H7 (cell line): ENCODE data around the gene AARS1. TPM values are rescaled to one million over a fixed set of nuclear protein-coding genes. Genes with fewer than 3 reads are reported as not detected.
"Not testable (repeated sequence)": the region's sequence is repeated elsewhere in the genome, so short reads cannot be mapped to it uniquely, and the experiment has no call there.

Source experiments
- DNase-seq: peaks from one replicate; pipeline ENCODE4 v3.0.0; 2012
- H3K27me3 ChIP-seq: 2 replicates; pipeline ENCODE4 v1.6.0; 2011; ENCODE audit warnings: mild to moderate bottlenecking, low read length; ENCODE audit not compliant: control insufficient read depth, insufficient read depth
- H3K36me3 ChIP-seq: replicated peaks from 2 replicates; pipeline ENCODE4 v1.5.1; 2011; ENCODE audit warnings: low read length; ENCODE audit not compliant: control insufficient read depth, insufficient read depth
- H3K4me3 ChIP-seq: 2 replicates; pipeline ENCODE4 v1.5.1; 2011; ENCODE audit warnings: low read depth, mild to moderate bottlenecking, control low read depth, low read length, moderate library complexity; ENCODE audit not compliant: insufficient read depth
- total RNA-seq: library from RNA; depleted of rRNA; stranded (reverse); fragments of >200 nt; shearing (Covaris generic); gene quantifications from 2 replicates; pipeline ENCODE4 v1.2.3, GENCODE V29; 2014

AARS1 gene
- total RNA-seq, 1 experiment from 2014 or later, result 178 TPM

DNA sequence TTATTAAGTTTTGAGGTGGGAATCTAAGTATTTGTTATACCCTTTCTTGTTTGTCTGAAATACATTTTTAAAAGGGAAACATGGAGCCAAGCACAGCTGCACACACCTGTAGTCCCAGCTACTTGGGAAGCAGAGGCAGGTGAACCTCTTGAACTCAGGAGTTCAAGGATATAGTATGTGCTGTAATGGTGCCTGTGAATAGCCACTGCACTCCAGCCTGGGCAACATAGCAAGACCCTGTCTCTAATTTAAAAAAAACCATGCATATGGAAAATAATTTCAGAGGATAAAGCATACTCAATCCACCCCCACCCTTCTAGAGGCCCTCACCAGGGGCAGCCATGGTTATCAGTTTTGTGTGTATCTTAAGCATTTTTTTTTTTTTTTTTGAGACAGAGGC lies 6.3 kb upstream of the AARS1 start:
- Histone ChIP-seq H3K4me3 (no peak overlapping the region), H3K36me3 (no peaks in the 10 kb centered on the region), H3K27me3 (no peaks in the 10 kb centered on the region)
- no peak for DNase-seq

DNA sequence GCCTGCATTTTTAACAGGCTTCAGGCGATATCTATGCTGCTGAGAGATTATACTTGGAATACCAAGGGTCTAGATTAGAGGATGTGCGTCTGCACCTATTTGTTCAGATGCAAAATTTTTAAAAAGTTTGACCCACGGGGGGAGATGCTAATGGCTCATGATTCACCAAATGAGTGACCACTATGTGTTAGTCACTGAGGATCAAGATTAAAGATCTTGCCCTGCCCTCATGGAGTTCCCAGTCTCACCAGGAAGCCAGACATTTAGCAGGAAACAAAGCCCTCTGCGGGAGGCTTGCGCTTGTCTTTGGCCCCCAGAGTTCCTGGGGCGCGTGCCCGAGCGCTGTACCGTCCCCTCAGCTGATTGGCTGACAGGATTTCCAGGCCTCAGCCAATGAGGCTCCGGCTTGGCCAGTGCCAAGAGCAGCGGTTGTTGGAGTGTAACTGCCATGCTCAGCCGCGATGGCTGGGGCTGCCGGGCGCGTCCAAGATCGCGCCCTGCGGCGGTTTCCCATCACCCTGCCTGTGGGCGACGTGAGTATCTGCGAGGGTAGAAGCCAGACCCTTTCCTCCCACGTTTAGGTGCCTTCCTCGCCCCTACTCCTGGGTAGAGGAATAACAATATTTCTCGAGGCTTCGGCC lies 5.2 kb upstream of the AARS1 start:
- Histone ChIP-seq H3K27me3 (no peaks in the 10 kb centered on the region), H3K4me3 (no peak overlapping the region), H3K36me3 (no peaks in the 10 kb centered on the region)
- peak; percentile 46 for DNase-seq

DNA sequence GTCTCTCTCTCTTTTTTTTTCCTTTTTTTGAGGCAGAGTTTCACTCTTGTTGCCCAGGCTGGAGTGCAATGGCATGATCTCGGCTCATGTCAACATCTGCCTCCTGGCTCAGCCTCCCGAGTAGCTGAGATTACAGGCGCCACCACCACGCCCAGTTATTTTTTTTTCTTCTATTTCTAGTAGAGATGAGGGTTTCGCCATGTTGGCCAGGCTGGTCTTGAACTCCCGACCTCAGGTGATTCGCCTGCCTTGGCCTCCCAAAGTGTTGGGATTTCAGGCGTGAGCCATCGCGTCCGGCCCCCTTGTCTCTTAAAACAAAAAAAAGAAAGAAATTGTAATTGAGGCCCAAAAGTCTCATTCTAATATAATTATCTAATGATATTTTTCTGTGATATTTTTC lies 2.8 kb upstream of the AARS1 start:
- not testable (repeated sequence) for DNase-seq

DNA sequence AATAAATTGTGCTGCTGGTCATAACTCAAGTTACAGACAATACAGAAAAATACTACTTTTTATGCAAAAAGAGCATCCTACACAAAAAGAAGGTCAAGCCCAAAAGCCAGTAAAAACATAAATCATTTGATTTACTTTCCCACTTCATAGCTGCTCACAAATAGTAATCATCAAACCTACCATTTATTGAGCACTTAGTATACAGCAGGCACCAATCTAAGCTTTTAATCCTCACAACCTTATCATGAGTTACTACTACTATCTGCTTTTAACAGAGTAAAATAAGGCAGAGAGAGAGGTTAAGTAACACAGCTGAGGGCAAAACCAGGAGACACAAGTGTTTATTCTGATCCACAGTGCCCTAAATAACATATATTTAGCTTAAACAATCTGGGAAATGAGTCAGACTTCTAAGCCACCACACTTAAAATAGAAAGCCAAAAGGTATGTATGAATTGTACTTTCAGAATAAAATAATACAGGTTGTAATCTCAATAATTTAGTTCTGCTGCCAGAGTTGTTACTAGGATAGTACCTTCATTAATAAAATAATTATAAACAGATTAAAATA lies 1.7 kb upstream of the AARS1 start:
- DNase-seq, result no peak
- Histone ChIP-seq H3K27me3 (no peaks in the 10 kb centered on the region), H3K4me3 (no peak overlapping the region), H3K36me3 (no peaks in the 10 kb centered on the region; the same call in none of the 2 replicates)

More for the DNA sequence above, 2.8 kb upstream of the AARS1 start:
- not testable (repeated sequence) for H3K36me3 ChIP-seq, H3K27me3 ChIP-seq, H3K4me3 ChIP-seq

DNA sequence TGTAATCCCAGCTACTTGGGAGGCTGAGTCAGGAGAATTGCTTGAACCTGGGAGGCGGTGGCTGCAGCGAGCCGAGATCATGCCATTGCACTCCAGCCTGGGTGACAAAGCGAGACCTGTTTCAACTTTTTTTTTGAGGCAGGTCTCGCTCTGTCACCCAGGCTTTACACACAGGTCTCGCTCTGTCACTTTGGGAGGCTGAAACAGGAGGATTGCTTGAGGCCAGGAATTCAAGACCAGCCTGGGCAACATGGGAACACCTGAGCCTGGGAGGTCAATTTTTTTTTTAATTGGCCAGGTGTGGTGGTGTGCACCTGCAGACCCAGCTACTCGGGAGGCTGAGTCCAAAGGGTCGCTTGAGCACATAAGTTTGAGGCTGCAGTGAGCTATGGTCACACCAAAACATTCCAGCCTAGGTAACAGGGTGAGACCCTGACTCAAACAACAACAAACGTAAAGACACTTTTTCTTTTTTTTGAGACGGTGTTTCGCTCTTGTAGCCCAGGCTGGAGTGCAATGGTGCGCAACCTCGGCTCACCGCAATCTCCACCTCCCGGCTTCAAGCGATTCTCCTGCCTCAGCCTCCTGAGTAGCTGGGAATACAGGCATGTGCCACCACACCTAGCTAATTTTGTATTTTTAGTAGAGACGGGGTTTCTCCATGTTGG lies 1.9 kb downstream of the AARS1 start:
- H3K4me3 ChIP-seq, result peak overlapping the region; percentile 4; the same call in 1 of the 2 replicates
- H3K36me3 ChIP-seq, result peaks cover 18% of the 10 kb centered on the region
- DNase-seq, H3K27me3 ChIP-seq: not testable (repeated sequence)

DNA sequence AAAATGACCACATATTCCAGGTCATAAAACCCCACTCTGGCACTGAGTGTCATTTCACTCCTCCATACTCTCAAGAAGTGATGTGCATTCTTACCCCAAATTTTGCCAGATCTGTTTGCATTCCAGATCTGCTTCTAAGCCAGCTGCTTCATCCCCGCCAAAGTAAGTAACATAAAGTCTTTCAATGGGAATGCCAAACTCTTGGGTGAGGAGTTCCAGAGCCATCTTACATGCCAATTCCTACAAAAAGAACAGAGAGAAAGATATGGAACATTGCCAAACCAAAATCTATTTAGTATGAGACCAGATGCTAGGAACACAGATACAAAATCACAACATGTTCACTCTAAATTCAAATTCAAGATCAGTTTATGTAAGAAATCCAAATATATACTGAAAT lies 12.9 kb downstream of the AARS1 start:
- peaks cover 55% of the 10 kb centered on the region for H3K36me3 ChIP-seq
- no peak for DNase-seq
- no peak overlapping the region for H3K4me3 ChIP-seq
- no peaks in the 10 kb centered on the region for H3K27me3 ChIP-seq

DNA sequence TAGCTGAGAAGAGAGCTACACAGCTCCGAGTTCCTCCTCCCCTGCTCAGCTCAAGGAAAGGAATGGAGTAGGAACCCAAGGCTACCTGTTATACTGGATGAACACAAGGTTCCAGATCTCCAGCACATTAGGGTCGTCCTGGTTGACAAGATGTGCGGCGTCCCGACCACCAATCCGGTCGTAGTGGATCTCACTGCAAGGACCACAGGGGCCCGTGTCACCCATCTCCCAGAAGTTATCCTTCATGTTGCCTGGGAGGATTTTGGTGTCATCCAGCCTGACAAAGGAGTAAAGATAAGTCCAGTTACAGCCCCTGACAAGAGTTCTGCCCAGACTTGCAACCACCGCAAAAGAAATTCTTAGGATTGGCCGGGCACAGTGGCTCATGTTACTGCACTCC lies 17.6 kb downstream of the AARS1 start:
- no peak for DNase-seq
- Histone ChIP-seq H3K27me3 (no peaks in the 10 kb centered on the region), H3K36me3 (peaks cover 60% of the 10 kb centered on the region), H3K4me3 (no peak overlapping the region)

DNA sequence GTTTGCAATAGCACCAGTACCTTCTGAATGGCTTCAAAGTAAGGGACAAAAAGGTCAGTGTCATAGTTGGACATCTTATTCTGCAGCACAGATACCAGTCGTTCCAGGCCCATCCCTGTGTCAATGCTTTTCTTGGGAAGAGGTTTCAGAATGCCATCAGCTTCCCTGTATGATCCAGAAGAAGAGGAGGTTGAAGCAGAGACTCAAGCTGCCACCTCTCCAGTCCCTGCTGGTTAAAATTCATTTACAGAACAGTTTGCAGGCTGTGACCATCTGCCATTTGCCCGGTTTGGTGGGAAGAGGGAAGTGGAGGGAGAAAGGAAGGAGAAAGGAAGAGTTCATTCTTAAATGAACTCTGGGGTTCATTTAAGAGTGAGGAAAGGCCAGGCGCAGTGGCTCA lies 19.1 kb downstream of the AARS1 start:
- no peak for DNase-seq
- peaks cover 61% of the 10 kb centered on the region for H3K36me3 ChIP-seq
- no peaks in the 10 kb centered on the region for H3K27me3 ChIP-seq
- no peak overlapping the region for H3K4me3 ChIP-seq

DNA sequence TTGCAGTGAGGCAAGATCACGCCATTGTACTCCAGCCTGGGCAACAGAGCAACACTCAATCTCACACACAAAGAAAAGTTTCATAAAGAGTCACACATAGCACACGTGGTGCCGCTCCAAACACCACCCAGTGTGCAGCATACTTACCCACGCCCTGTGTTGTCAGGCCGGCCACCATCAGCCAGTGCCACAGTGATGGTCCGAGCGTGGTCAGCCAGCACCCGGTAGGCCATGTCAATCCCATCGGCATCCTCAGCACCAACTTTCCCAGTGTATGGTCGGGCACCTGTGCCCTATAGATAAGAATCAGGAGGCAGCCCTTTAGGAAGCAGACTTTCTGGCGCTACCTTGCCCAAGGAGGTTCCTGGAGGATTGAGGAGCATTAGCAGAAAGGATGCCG lies 19.8 kb downstream of the AARS1 start:
- Histone ChIP-seq H3K27me3 (no peaks in the 10 kb centered on the region), H3K4me3 (no peak overlapping the region), H3K36me3 (peaks cover 65% of the 10 kb centered on the region)
- no peak for DNase-seq

DNA sequence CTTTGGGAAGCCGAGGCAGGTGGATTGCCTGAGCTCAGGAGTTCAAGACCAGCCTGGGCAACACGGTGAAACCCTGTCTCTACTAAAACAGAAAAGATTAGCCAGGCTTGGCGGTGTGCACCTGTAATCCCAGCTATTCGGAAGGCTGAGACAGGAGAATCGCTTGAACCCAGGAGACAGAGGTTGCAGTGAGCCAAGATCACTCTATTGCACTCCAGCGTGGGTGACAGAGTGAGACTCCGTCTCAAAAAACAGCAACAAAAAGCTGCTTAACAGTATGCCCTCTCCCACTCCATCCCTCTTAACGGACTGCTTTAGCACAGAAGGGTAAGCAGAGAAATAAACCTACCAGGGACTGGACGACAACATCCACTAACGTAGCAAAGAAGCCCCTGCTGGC lies 21.4 kb downstream of the AARS1 start:
- H3K4me3 ChIP-seq, DNase-seq, H3K27me3 ChIP-seq: not testable (repeated sequence)
- peaks cover 68% of the 10 kb centered on the region for H3K36me3 ChIP-seq

DNA sequence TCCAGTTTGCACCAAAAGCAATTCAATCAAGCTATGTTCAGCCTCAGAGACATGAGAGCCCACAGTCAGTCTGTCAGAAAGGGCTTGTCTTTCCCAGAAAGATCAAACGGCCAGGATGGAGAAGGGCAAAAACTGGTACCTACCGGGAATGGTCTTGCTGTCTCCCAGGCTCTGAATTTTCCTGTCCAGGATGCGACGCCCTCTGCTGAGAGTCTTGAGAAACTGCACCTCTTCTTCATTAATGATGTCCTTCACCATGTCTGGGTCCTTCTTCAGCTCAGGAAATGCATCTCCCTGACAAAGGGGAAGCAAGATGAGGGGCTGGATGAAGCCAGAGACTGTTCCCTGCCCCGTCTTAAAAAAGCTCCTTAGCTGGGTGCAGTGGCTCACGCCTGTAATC lies 21.8 kb downstream of the AARS1 start:
- Histone ChIP-seq H3K4me3 (no peak overlapping the region), H3K36me3 (peaks cover 69% of the 10 kb centered on the region), H3K27me3 (no peaks in the 10 kb centered on the region)
- peak; percentile 85 for DNase-seq

DNA sequence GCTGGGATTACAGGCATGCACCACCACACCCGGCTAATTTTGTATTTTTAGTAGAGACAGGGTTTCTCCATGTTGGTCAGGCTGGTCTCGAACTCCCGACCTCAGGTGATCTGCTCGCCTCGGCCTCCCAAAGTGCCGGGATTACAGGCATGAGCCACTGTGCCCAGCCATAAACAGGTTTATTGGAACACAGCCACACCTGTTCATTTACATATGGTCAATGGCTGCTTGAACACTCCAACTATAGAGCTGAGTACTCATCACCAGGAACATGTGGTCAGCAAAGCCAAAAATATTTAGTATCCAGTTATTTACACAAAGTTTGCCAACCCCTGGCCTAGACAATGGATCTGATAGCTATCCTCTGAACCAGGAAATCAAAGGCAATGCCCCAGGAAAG lies 29.4 kb downstream of the AARS1 start:
- DNase-seq, H3K4me3 ChIP-seq, H3K27me3 ChIP-seq: not testable (repeated sequence)
- peaks cover 72% of the 10 kb centered on the region for H3K36me3 ChIP-seq

DNA sequence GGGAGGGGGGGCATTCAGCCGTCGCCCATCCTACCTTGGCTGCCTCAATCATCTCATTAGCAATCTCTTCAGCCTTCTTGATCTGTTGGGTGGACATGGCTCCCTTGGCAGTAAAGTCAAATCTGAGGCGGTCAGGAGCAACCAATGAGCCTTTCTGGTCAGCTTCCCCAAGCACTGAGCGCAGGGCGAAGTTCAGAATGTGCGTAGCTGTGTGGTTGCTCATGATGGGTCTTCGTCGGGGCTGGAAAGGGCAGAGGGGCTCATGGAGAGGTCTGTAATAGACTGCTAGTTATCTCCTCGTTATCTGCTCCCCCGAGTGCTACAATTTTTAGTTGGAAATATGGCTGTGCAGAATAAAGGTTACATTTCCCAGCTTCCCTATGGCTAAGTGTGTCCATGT lies 30.4 kb downstream of the AARS1 start:
- no peak for DNase-seq
- no peaks in the 10 kb centered on the region for H3K27me3 ChIP-seq
- H3K4me3 ChIP-seq, result no peak overlapping the region
- peaks cover 77% of the 10 kb centered on the region for H3K36me3 ChIP-seq

DNA sequence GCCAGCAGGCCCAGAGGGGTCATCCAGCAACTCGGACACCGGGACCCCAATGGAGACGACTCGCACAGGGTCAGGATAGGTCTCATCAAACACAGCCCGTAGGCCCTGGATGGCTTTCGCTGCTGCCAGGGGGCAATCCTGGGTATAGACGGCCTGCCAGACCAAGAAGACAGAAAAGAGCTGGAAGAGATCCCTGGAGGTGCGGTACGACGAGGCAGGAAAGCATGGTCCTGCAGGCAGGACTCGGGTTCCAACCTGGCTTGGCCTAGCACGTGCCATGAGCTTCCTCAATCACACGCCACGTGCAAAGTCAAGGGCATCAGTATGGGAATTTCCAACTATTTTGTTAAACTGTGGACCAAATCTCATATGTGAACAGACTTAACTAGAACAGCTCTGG lies 31.2 kb downstream of the AARS1 start:
- H3K36me3 ChIP-seq, result peaks cover 79% of the 10 kb centered on the region
- no peaks in the 10 kb centered on the region for H3K27me3 ChIP-seq
- no peak for DNase-seq
- no peak overlapping the region for H3K4me3 ChIP-seq

DNA sequence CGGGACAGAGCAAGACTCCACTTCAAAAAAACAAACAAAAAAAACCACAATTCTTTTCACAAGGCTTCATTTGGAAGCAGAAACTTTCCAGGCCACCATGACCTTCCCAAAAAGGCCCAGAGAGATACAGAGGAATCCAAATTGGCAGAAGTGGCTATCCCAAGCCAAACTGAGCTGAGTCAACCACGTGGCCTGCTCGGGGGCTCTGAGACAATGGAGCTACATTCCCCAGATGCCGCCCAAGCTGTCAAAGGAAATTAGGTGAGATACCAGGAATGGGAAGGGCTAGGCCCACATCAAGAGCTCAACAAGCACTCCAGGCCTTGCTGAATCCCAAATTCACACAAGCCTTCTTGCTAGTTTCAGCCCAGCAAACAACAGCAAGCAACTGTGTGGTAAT lies 31.9 kb downstream of the AARS1 start:
- no peak for DNase-seq
- H3K27me3 ChIP-seq, result no peaks in the 10 kb centered on the region
- no peak overlapping the region for H3K4me3 ChIP-seq
- peaks cover 82% of the 10 kb centered on the region for H3K36me3 ChIP-seq
